ENCODE results near the gene SMOC2. TPM values are rescaled to one million over a fixed set of nuclear protein-coding genes. Genes with fewer than 3 reads are reported as not detected.

Gene SMOC2
- total and polyA plus RNA-seq, 3 experiments from 2014 or later = not detected

- no peaks in the 10 kb centered on the region for H3K4me1 Mint-ChIP-seq
- peaks cover 12 to 24% of the 10 kb centered on the region in 2 donors for H3K27me3 Mint-ChIP-seq
- Histone ChIP-seq H3K9me3 (ENCODE audit: low read length) (no peaks in the 10 kb centered on the region), H3K27me3 (ENCODE audit: insufficient read depth, low read length, poor library complexity, severe bottlenecking) (no peaks in the 10 kb centered on the region), H3K27ac (ENCODE audit: low read depth, low read length) (no peak overlapping the region), H3K4me1 (ENCODE audit: insufficient read depth, low read length) (no peaks in the 10 kb centered on the region), H3K4me3 (ENCODE audit: low read length) (no peak overlapping the region), H3K36me3 (ENCODE audit: insufficient read depth, low read length) (no peaks in the 10 kb centered on the region)
- DNase-seq = no peak
- no peaks in the 10 kb centered on the region for H3K36me3 Mint-ChIP-seq
- H3K4me3 Mint-ChIP-seq = no peak overlapping the region
- POLR2A ChIA-PET = no interaction called here
- H3K9me3 Mint-ChIP-seq = peaks cover 0 to 6% (median 0%) of the 10 kb centered on the region in 5 donors
- H3K27ac Mint-ChIP-seq = no peak overlapping the region
- CTCF ChIA-PET = no interaction called here
Observed at GRCh38 chr6:168636147-168637004, 195.4 kb downstream of the SMOC2 start.

- no peak for DNase-seq
- ChIA-PET POLR2A (no interaction called here), CTCF (no interaction called here)
- Histone ChIP-seq H3K27me3 (ENCODE audit: insufficient read depth, low read length, poor library complexity, severe bottlenecking) (no peaks in the 10 kb centered on the region), H3K36me3 (ENCODE audit: insufficient read depth, low read length) (no peaks in the 10 kb centered on the region), H3K9me3 (ENCODE audit: low read length) (no peaks in the 10 kb centered on the region), H3K4me3 (ENCODE audit: low read length) (no peak overlapping the region), H3K4me1 (ENCODE audit: insufficient read depth, low read length) (no peaks in the 10 kb centered on the region), H3K27ac (ENCODE audit: low read depth, low read length) (no peak overlapping the region)
- peaks cover 12 to 21% of the 10 kb centered on the region in 2 donors for H3K27me3 Mint-ChIP-seq
- H3K9me3 Mint-ChIP-seq = peaks cover 0 to 6% (median 0%) of the 10 kb centered on the region in 5 donors
- H3K36me3 Mint-ChIP-seq = no peaks in the 10 kb centered on the region
- H3K4me3 Mint-ChIP-seq = no peak overlapping the region
- no peaks in the 10 kb centered on the region for H3K4me1 Mint-ChIP-seq
- no peak overlapping the region for H3K27ac Mint-ChIP-seq
Observed at GRCh38 chr6:168637834-168638233, 196.8 kb downstream of the SMOC2 start.

GRCh38 chr6:168638468-168639271, 197.7 kb downstream of the SMOC2 start:
- Histone ChIP-seq H3K27me3 (ENCODE audit: insufficient read depth, low read length, poor library complexity, severe bottlenecking) (no peaks in the 10 kb centered on the region), H3K9me3 (ENCODE audit: low read length) (no peaks in the 10 kb centered on the region), H3K4me1 (ENCODE audit: insufficient read depth, low read length) (no peaks in the 10 kb centered on the region), H3K27ac (ENCODE audit: low read depth, low read length) (no peak overlapping the region), H3K36me3 (ENCODE audit: insufficient read depth, low read length) (no peaks in the 10 kb centered on the region), H3K4me3 (ENCODE audit: low read length) (no peak overlapping the region)
- H3K4me3 Mint-ChIP-seq = no peak overlapping the region
- H3K36me3 Mint-ChIP-seq = no peaks in the 10 kb centered on the region
- no peaks in the 10 kb centered on the region for H3K4me1 Mint-ChIP-seq
- H3K27me3 Mint-ChIP-seq = peaks cover 7 to 15% of the 10 kb centered on the region in 2 donors
- ChIA-PET POLR2A (no interaction called here), CTCF (no interaction called here)
- no peak for DNase-seq
- peaks cover 0 to 2% (median 0%) of the 10 kb centered on the region in 5 donors for H3K9me3 Mint-ChIP-seq
- no peak overlapping the region for H3K27ac Mint-ChIP-seq

GRCh38 chr6:168640181-168640580, 199.2 kb downstream of the SMOC2 start:
- CTCF ChIA-PET = no interaction called here

GRCh38 chr6:168640768-168641167, 199.8 kb downstream of the SMOC2 start:
- no peaks in the 10 kb centered on the region for H3K36me3 Mint-ChIP-seq
- Histone ChIP-seq H3K9me3 (ENCODE audit: low read length) (no peaks in the 10 kb centered on the region), H3K4me3 (ENCODE audit: low read length) (no peak overlapping the region), H3K27me3 (ENCODE audit: insufficient read depth, low read length, poor library complexity, severe bottlenecking) (no peaks in the 10 kb centered on the region), H3K36me3 (ENCODE audit: insufficient read depth, low read length) (no peaks in the 10 kb centered on the region), H3K27ac (ENCODE audit: low read depth, low read length) (no peak overlapping the region), H3K4me1 (ENCODE audit: insufficient read depth, low read length) (no peaks in the 10 kb centered on the region)
- ChIA-PET POLR2A (no interaction called here), CTCF (no interaction called here)
- H3K27ac Mint-ChIP-seq = no peak overlapping the region
- no peaks in the 10 kb centered on the region for H3K9me3 Mint-ChIP-seq
- H3K4me1 Mint-ChIP-seq = no peaks in the 10 kb centered on the region
- H3K4me3 Mint-ChIP-seq = no peak overlapping the region
- no peak for DNase-seq
- peaks cover 5 to 12% of the 10 kb centered on the region in 2 donors for H3K27me3 Mint-ChIP-seq

More at GRCh38 chr6:168640181-168640580, 199.2 kb downstream of the SMOC2 start:
- no peak overlapping the region for H3K27ac ChIP-seq (ENCODE audit: low read depth, low read length)
- H3K4me3 Mint-ChIP-seq = no peak overlapping the region
- H3K4me1 Mint-ChIP-seq = no peaks in the 10 kb centered on the region
- no peaks in the 10 kb centered on the region for H3K4me1 ChIP-seq (ENCODE audit: insufficient read depth, low read length)
- no peak for DNase-seq
- no peaks in the 10 kb centered on the region for H3K9me3 Mint-ChIP-seq
- H3K36me3 ChIP-seq (ENCODE audit: insufficient read depth, low read length) = no peaks in the 10 kb centered on the region
- no peak overlapping the region for H3K4me3 ChIP-seq (ENCODE audit: low read length)
- no peaks in the 10 kb centered on the region for H3K27me3 ChIP-seq (ENCODE audit: insufficient read depth, low read length, poor library complexity, severe bottlenecking)
- H3K36me3 Mint-ChIP-seq = no peaks in the 10 kb centered on the region
- H3K27me3 Mint-ChIP-seq = peaks cover 5 to 12% of the 10 kb centered on the region in 2 donors
- POLR2A ChIA-PET = no interaction called here
- no peaks in the 10 kb centered on the region for H3K9me3 ChIP-seq (ENCODE audit: low read length)
- no peak overlapping the region for H3K27ac Mint-ChIP-seq

GRCh38 chr6:168641446-168641845, 200.5 kb downstream of the SMOC2 start:
- Histone ChIP-seq H3K36me3 (ENCODE audit: insufficient read depth, low read length) (no peaks in the 10 kb centered on the region), H3K4me1 (ENCODE audit: insufficient read depth, low read length) (no peaks in the 10 kb centered on the region), H3K4me3 (ENCODE audit: low read length) (no peak overlapping the region), H3K27me3 (ENCODE audit: insufficient read depth, low read length, poor library complexity, severe bottlenecking) (no peaks in the 10 kb centered on the region), H3K27ac (ENCODE audit: low read depth, low read length) (no peak overlapping the region), H3K9me3 (ENCODE audit: low read length) (no peaks in the 10 kb centered on the region)
- ChIA-PET CTCF (no interaction called here), POLR2A (no interaction called here)
- no peak for DNase-seq
- H3K9me3 Mint-ChIP-seq = no peaks in the 10 kb centered on the region
- H3K4me3 Mint-ChIP-seq = no peak overlapping the region
- H3K4me1 Mint-ChIP-seq = no peaks in the 10 kb centered on the region
- peaks cover 5 to 12% of the 10 kb centered on the region in 2 donors for H3K27me3 Mint-ChIP-seq
- no peak overlapping the region for H3K27ac Mint-ChIP-seq
- H3K36me3 Mint-ChIP-seq = no peaks in the 10 kb centered on the region

GRCh38 chr6:168643401-168643800, 202.4 kb downstream of the SMOC2 start:
- Mint-ChIP-seq H3K4me3 (no peak overlapping the region), H3K36me3 (no peaks in the 10 kb centered on the region), H3K27ac (peak overlapping the region in 1 of 8 donors; percentile 3), H3K27me3 (peaks cover 8 to 13% of the 10 kb centered on the region in 2 donors), H3K9me3 (no peaks in the 10 kb centered on the region), H3K4me1 (no peaks in the 10 kb centered on the region)
- POLR2A ChIA-PET = no interaction called here
- no peak for DNase-seq
- Histone ChIP-seq H3K4me1 (ENCODE audit: insufficient read depth, low read length) (no peaks in the 10 kb centered on the region), H3K27ac (ENCODE audit: low read depth, low read length) (no peak overlapping the region), H3K36me3 (ENCODE audit: insufficient read depth, low read length) (no peaks in the 10 kb centered on the region), H3K9me3 (ENCODE audit: low read length) (no peaks in the 10 kb centered on the region), H3K4me3 (ENCODE audit: low read length) (no peak overlapping the region), H3K27me3 (ENCODE audit: insufficient read depth, low read length, poor library complexity, severe bottlenecking) (no peaks in the 10 kb centered on the region)
- CTCF ChIA-PET = no interaction called here

- Histone ChIP-seq H3K36me3 (ENCODE audit: insufficient read depth, low read length) (no peaks in the 10 kb centered on the region), H3K4me1 (ENCODE audit: insufficient read depth, low read length) (no peaks in the 10 kb centered on the region), H3K9me3 (ENCODE audit: low read length) (no peaks in the 10 kb centered on the region), H3K27me3 (ENCODE audit: insufficient read depth, low read length, poor library complexity, severe bottlenecking) (no peaks in the 10 kb centered on the region), H3K4me3 (ENCODE audit: low read length) (no peak overlapping the region), H3K27ac (ENCODE audit: low read depth, low read length) (no peak overlapping the region)
- ChIA-PET POLR2A (no interaction called here), CTCF (no interaction called here)
- no peaks in the 10 kb centered on the region for H3K9me3 Mint-ChIP-seq
- H3K27ac Mint-ChIP-seq = no peak overlapping the region
- H3K4me1 Mint-ChIP-seq = no peaks in the 10 kb centered on the region
- DNase-seq = no peak
- no peak overlapping the region for H3K4me3 Mint-ChIP-seq
- H3K36me3 Mint-ChIP-seq = no peaks in the 10 kb centered on the region
- H3K27me3 Mint-ChIP-seq = peaks cover 3 to 16% of the 10 kb centered on the region in 2 donors
Observed at GRCh38 chr6:168645326-168645725, 204.3 kb downstream of the SMOC2 start.
